ENCODE data around the gene TMEM106C.

Gene TMEM106C

DNA sequence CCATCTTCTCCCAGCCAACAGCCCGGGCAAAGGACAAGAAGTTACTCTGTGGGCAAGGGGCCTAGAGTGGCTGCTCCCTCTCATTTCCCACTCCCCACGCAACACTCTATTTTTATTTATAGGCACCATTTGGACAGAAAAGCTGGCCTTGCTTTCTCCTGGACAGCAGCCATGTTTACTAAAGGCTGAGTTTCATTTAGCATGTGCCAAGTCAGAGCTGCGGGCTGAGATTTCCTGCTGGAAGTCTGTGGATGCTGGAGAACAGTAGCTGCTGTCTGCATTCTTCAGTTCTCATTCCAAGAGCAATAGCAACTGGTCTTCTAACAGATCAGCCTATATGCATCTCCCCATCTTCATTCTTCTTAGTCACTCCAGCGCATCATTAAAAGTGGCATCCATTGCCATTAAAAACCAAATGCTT is 32.6 kb downstream of the TMEM106C start:
- DNase-seq (ENCODE audit: low spot score): no peak

DNA sequence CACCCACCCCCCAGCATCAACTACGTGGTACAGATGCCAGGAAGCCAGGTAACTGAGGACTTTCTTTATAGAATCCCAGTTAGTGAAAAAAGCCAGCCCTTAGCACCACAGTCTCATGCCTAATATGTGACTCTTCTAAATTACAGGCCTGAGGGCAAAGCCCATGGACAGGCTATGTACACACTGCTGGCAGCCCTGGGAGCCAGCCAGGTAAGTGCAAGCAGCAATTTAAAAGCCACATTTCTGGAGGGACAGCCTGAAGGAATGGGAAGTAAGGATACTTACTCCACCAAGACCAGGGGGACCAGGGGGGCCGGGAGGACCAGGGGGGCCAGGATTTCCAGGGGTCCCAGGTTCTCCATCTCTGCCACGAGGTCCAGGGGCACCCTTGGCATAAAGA is 33.9 kb downstream of the TMEM106C start:
- no peak for DNase-seq (ENCODE audit: low spot score)

DNA sequence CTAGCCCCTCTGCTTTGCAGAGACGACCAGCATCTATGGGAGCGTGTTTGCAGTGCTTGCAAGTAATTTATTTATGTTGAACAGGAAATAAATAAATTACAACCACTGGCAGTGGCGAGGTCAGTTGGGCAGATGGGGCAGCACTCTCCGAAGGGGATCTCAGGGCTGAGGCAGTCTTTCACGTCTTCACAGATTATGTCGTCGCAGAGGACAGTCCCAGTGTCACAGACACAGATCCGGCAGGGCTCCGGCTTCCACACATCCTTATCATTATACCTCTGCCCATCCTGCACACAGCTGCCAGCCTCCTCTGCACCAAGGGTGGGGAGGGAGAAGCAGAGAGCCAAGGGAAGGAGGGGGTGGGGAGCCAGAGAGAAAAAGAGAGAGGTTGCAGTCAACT is 36.4 kb downstream of the TMEM106C start:
- DNase-seq (ENCODE audit: low spot score): no peak

DNA sequence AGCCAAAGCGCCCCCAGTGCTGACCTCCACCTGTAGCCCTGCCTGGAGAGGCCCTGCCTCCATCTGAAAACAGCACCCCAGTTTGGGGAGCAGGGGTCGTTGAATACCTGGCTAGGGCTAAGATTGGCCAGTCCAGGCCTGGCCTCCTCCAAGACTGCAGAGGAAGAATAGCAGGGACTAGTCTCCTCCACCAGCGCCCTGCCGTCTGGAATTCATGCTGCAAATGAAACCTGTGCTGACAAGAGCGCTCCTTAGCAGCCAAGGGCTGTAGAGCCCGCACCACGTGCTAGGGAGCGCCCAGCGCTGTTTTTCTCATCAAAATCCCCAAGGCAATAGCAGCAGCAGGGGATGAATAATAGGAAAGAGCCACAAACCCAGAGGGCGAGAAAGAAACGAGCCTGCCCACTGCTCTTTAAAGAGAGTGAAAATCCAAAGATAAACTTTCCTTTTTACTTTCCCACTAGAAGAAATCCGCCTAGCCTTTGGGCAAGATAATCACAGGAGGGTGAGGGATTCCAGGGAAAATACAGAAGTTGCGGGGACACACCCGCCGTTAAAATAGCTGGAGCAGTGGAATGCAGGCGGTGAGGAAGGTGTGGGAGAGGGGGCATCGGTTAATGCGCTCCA is 37.6 kb downstream of the TMEM106C start:
- no peak for DNase-seq (ENCODE audit: low spot score)

DNA sequence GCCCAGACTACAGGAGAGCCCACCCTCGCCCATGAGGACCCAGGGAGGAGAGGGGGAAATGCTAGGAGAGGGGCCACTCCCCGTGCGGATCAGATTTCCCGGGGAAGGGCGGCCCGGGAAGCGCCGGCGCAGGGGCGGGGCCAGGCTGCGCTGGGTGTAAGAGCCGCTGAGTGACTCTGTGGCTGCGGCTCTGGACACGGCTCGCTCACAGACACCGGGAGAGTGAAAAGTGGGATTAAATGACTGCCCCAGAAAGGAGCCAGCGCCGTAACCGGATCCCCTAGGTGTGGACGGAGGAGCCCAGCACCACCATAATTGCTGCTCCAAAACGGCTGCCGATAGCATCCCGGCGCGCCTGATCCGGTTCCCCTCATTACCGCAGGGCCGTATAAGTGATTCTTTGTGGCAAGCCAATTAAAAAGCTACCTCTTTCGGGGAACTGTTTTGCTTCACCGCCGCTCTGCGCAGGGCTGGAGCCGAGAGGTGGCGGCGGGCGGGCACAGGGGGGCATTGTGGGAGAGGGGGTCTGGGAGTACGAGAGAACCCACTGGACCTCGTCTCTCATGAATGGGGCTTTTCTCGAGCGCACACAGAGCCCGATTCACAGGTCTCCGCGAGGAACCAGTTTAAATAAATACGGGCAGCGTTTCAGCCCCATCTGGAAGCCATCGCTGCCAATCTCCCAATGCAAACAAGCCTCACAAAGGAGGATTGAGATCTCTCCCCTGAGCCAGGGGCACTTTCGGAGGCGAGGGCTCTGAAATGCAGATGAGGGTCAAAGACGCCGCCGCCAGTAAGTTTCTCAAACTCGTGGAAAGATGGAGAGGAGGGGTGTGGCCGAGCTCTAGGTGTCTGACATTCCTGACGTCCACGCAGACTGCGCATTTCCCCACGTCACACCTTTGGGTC is 38.4 kb downstream of the TMEM106C start:
- no peak for DNase-seq (ENCODE audit: low spot score)

DNA sequence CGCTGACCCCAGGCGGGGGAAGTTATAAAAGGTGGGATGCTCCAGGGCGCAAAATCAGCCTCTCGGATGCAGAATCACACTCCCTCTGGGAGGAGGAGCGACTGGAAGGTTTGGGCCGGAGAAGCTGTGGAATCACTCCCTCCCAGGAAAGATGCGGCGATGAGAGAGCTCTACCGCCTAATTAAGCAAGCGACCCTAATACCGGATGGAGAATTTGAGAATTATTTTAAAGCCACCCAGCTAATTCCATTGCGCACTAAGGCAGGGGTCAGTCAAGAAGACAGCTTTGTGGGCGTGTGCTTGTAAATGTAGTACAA is 39.0 kb downstream of the TMEM106C start:
- no peak for DNase-seq (ENCODE audit: low spot score)

DNA sequence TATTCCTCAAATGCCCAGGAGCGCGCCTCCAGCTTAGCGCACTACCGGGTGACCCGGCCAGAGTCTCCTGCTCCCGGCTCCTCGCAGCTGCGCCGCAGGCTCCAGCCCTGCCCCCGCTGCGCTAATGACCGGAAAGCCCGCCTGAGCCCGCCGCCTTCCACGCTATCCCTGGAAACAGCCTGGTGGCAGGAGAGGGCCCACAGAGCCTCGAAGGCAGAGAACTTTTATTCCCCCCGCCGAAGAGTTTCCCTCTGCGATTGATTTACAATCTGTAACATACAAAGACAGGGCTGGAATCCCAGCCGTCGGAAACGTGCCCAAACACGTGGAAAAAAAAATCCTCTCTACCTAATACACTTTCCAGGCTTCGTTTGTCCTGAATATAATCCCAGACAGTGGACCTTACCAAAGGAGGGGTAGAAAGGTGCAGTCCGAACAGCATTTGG is 39.4 kb downstream of the TMEM106C start:
- no peak for DNase-seq (ENCODE audit: low spot score)

DNA sequence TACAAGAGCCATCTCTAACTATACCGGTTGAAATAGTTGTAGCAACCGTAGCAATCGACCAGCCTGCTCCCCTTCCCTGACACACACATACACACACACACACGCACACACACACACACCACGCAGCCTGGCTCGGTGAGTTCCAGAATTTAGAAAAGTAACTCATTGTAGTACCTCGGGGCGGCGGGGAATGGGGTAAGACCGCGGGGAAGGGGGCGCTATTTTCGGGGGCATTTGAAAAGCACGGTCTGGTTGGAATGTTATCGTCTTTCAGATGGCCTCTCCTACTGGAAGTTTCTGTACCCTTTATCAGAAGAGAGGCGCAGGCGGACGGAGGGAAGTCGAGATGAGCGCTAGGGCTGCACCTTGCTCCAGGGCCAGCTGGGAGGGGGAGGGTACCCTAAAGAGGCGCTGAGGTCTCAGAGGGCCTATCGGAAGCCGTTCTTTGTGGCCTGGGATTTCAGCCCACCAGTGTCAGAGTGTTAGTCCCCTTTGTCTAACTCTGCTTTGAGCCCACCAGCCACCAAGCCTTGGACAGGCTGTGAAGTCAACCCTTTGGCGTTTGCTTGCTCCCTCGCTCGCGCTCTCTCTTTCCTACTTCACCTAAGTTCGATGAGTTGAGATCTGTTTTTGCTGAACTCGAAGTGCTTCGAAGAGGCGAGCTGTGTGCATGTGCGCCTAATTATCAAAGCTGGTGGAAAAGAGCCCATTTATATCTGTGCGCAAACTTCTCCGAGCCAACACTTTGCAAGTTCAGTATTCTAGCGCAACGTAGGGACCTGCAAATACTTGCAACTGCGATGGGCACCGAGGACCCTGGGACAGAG is 40.0 kb downstream of the TMEM106C start:
- DNase-seq (ENCODE audit: low spot score): no peak

DNA sequence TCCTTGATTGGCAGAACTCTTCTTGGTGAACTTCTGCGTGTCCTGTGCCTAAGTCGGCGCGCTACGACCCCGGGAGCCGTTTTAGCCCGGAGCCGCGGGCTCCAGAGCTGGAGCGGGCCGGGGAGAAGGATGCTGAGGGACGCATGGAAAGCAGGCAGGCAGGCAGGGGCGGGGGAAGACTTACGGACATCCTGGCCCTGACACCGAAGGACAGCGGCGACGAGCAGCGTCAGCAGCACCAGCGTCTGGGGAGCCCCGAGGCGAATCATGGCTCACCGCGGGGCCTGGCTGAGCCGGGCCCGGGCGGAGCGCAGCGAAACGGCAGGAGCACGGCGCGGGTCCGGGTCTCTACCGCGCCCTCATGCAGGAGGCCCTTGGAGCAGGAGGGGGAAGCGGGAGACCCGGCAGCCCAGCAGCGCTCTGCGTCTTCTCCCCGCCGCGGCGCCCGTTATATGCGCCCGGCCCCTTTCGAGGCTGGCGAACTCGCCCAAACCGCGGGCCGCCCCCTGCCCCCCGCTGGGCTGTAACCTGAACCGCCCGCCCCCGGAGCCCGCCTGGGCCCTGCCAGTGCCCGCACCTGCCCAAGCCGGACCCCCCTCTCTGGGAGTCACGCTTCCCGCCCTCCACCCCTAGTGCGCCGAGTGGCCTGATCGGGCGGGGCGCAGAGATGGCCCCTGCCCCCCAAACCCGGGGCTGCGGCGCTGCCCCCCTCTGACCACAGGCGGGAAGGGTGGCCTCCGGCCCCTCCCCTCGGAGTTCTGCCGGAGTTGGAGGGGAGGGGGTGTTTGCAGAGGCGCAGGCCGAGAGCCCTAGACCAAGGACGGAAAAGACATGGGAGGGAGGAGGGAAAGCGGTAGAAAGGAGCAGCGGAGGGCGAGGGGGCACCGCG is 40.9 kb downstream of the TMEM106C start, which contains the start of gene COL2A1:
Gene COL2A1 (minus strand): TSS at position 424 of the 889 bp plus-strand sequence. CDS start 155 bp downstream, at position 269.
- no peak for DNase-seq (ENCODE audit: low spot score)

DNA sequence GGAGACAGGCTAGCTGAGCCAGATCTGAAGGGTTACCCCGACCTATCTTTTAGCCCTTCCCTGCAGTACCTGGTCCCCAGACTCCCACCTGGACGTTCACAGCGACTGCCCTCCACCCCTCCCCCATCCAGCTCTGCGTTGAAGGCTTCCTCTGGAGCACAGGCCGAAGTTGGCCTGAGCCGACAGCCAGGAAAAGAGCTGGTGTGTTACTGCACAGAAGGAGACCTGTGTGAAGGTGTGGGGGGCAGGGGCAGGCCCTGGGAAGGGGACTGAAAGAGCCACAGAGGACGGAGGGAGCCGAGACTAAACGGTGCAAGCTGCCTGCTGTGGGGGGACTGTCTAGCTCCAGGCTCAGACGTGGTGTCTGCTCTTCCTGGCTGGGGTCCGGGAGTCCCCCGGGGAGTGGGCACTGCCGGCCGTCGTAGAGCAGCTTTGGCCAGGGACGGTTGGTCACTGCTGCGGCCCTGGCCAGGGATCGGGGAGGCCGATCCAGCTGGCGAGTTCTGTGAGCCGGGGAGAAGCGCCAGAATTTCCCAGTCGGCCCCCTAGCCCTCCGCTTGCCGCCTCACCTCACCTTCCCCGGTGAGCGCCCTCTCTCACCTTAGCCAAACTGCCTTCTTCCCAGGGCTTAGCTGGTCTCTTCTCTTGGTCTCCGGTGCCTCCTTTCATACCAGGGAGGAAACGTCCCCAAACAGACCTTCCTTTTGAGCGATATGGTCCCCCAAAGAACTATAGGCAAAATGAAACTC is 41.8 kb downstream of the TMEM106C start:
- no peak for DNase-seq (ENCODE audit: low spot score)

DNA sequence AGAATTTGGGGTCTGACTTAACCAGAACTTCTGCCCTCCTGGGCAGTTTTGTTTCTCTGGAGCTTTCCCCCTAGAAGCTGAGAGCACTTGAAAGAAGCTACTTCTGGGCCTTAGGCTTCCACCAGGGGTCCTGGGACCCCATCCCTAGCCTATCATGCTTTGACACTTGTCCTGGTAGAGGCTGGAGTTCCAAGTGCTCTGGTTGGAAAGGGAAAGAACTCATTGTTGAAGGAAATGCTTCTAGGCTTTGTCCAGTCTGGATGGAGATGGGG is 42.3 kb downstream of the TMEM106C start:
- DNase-seq (ENCODE audit: low spot score): no peak

DNA sequence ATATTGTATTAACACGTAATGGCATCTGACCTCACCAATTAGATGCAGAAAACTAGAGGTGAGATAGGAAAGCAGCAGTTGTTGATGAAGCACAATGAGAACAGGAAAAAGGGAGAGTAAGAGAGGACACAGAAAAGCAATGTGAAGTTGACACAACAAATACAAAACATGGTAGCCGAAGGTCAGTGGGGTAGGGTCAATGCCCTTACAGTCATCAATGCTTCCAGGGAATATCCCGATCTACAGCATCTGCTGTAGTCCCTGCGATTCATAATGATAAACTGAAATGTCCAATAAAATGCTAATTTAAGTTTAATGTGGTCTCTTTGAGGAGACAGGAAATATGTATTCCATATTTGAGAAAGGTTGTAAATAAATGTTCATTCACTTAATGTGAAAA is 43.8 kb downstream of the TMEM106C start:
- DNase-seq (ENCODE audit: low spot score): no peak

DNA sequence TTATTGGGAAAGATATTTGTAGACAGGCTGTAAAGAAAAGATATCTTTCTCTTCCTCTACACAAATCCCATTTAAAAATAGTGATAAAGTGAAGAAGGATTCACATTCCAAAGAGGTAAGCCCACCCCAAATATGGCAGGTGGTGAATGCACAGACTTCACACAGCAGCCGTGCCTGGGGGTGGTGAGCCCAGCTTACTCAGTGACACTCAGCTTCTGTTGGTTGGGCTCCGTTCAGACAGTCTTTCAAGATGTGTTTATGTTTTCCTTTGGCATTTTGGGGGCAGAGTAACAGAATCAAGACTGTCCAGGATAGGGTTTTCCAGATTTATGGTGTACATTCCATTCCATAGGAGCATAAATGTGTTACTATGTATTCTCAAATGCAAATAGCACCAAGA is 45.0 kb downstream of the TMEM106C start:
- DNase-seq (ENCODE audit: low spot score): no peak

DNA sequence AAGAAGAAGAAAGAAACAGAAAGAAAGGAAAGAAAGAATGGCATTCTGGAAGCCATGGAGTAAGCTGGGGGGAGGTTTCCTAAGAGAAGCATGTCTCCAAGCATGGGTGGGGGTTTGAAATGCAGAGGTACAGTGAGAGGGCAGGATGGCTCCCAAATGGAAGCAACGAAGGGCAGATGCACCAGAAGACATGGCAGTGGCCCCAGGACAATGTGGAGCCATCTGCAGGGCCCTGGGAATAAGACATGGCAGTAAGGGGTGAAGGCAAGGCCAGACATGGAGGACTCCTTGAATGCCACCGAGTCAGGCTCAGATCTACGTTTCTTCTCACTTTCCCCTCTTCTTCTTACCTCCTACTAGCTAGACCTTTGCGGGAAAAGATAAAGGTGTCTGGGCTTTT is 45.6 kb downstream of the TMEM106C start:
- no peak for DNase-seq (ENCODE audit: low spot score)

DNA sequence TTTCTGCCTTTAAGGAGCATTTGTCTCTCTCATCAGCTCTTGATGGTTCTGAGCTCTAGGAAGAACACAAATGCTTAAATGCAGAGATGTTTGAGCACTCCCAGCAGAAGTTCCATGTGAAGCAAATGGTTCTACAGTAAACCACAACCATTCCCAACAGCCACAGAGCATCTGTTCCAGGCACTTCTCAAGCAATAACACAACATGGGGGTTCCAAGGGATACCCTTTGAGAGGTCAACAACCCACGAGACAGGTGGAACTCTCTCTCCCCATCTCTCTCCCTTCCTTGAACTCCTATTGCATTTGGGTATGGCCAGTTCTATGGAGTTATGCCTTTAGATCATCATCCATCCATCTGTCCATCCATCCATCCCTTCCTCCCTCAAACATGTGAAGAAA is 46.1 kb downstream of the TMEM106C start:
- DNase-seq (ENCODE audit: low spot score): no peak

DNA sequence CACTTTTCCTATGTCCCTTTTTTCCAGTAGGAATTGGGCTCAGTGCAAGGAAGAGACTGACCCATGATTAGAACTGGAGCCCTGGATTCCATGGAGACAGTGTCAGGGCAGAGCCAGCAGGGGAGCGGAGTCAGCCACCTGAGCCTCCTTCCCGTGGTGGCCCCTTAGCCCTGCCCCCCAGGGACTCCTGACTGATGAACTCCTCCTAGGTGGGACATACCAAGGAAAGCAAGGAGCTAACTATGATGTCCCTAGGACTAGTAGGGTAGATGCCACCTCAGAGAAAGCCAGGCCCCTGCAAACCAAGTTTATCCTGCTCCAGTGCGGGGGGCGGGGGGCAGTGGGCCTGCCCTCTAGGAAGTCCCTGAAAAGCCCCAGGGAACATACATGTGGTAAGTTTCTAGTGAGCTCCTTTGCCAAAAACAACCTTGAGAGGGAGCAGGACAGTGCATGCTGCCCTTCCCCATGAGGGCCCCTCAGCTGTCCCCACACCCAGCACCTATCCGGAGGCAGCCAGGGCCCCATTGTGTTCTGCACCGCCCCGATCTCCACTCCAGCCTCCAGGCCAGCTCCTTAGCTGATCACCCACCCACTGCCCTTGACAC is 47.1 kb downstream of the TMEM106C start:
- no peak for DNase-seq (ENCODE audit: low spot score)

DNA sequence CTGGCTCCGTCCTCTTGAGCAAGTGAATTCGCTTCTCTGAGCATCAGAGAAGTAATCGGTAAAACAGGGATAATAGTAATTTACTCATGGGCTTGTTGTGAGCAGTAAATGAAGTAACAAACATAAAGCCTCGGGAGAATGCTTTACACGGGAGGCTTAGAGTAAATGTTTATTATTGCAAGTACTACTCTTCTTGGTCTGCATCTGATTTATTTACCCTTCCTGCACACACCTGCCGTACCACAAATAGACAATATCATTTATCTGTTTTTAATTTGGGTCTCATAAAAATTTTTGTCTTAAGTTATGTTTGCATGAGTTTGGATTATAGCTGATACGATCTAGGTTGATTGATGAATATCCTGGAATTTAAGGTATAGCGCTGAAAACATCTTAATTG is 48.7 kb downstream of the TMEM106C start:
- DNase-seq (ENCODE audit: low spot score): no peak

DNA sequence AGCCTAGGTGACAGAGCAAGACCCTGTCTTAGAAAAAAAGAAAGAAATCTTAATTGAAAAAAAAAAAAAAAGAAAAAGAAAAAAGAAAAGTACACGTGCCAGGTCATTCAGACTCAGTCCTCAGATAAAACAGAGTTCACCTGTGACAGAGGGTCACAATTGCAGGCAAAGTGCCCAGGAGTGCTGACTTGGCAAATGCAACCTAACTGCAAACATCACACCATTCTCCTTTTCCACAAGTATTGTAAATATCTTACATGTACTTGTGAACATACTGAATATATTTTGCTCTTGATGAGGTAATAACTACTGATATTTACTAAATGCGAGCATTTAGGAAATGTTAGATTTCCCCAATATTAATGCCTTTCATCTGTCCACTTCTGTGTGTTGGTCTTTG is 49.9 kb downstream of the TMEM106C start:
- no peak for DNase-seq (ENCODE audit: low spot score)

DNA sequence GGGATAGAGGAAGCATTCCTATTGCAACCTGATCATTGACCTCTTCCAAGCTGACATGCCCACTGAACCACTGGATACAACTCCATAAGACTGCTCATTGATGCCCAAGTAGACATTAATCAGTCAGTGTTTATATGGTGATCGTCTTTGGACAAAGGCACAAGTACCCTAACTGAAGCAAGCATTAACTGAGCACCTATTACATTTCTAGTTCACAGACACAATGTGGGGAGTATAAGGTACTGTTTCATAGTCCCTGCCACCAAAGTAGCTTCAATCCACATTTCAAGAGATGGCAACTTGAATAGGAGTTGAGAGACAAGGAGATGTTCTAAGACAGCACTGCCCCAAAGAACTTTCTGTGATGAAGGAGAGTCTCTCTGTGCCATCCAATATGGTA is 51.7 kb downstream of the TMEM106C start:
- DNase-seq (ENCODE audit: low spot score): no peak

DNA sequence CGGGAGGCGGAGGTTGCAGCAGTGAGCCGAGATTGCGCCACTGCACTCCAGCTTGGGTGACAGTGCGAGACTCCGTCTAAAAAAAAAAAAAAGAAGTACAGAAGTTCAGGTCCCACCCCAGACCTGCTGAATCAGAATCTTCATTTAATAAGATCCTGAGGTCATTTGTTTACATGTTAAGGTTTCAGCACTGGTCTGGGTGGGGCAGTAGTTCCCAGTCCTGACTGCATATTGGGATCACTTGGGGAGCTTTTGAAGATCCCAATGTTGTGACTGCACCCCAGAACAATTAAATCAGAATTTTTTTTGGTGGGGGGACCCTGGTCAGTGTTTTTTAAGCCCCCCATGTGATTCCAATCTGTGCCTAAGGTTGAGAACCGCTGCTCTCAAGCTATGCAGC is 52.6 kb downstream of the TMEM106C start:
- DNase-seq (ENCODE audit: low spot score): no peak

Measured in NAMALWA (cell line).